Measurements from ENCODE around the gene PCOLCE2. TPM values are rescaled to one million over a fixed set of nuclear protein-coding genes. Genes with fewer than 3 reads are reported as not detected.

PCOLCE2 gene, protein sequence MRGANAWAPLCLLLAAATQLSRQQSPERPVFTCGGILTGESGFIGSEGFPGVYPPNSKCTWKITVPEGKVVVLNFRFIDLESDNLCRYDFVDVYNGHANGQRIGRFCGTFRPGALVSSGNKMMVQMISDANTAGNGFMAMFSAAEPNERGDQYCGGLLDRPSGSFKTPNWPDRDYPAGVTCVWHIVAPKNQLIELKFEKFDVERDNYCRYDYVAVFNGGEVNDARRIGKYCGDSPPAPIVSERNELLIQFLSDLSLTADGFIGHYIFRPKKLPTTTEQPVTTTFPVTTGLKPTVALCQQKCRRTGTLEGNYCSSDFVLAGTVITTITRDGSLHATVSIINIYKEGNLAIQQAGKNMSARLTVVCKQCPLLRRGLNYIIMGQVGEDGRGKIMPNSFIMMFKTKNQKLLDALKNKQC
- 16.1 TPM for total RNA-seq (ENCODE audit: insufficient read depth, low replicate concordance)

DNA sequence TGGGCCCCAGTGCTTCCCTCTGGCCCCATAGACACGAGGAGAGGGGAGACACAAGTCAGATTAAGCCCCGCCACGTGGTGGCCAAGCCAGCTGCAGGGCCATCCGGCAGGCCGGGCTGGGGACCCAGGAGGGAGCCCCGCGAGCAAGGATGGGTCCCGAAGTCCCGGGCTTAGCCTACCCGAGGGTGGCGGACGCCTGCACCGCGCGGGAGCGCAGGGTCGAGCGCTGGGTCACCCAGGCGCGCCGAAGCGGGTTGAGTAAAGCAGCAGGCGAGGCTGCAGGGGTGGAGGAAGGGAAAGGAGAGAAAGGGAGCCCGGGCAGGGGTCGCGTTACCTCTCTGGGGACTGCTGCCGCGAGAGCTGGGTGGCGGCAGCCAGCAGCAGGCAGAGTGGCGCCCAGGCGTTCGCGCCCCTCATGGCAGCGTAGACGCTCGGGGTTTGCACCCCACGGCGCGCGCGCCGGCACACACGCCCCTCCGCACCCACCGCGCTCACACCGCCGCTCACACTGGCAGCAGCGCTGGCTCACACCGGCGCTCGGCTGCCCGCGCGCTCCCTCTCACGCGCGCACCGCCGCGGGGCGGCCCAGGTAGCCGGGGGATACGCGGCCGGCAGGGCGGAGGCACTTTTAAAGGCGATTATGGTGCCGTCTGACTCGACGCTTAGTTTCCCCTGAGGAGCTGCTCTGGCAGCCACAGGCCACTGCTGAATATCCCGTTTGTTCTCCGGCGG lies at the start of gene PCOLCE2:
Gene PCOLCE2, minus strand, starts transcription at position 603 of the 731 bp plus-strand sequence. Its CDS starts 187 bp downstream, at position 416.
- peak; percentile 40 for DNase-seq (ENCODE audit: low spot score)

DNA sequence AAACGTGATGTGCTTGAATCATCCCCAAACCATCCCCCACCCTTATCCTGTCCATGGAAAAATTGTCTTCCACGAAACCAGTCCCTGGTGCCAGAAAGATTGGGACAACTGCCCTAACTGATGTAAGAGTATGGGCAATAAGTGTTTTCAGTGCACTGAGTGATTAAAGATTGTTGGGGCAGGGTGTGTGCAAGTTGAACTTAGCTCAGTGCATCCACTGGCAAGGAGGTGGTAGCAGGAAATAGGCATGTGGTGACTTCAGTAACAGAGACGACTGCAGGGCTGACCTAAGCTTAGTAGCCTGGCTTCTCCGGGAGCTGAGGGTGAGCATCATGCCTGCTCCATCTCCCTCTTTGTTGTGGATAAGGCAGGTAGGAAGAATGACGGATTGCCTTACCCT lies 47.1 kb upstream of the PCOLCE2 start:
- DNase-seq (ENCODE audit: low spot score), result no peak

DNA sequence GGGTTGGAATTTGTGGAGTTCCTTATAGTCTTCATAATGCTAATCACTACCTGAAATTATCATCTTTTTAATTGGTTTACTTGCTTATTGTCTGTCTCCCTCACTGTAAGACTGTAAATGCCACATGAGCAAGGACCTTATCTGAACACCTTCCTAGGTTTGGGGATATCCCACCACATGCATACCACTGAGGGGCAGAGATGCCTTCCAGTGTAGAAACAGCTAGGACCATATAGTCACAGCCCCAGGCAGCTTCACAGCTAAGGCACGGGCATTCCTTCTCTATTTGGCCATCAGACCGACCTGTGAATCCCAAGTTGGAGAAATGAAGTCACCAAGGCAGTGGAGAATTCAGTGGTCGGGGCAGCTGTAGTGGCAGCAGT lies 46.0 kb upstream of the PCOLCE2 start:
- DNase-seq (ENCODE audit: low spot score), result no peak

DNA sequence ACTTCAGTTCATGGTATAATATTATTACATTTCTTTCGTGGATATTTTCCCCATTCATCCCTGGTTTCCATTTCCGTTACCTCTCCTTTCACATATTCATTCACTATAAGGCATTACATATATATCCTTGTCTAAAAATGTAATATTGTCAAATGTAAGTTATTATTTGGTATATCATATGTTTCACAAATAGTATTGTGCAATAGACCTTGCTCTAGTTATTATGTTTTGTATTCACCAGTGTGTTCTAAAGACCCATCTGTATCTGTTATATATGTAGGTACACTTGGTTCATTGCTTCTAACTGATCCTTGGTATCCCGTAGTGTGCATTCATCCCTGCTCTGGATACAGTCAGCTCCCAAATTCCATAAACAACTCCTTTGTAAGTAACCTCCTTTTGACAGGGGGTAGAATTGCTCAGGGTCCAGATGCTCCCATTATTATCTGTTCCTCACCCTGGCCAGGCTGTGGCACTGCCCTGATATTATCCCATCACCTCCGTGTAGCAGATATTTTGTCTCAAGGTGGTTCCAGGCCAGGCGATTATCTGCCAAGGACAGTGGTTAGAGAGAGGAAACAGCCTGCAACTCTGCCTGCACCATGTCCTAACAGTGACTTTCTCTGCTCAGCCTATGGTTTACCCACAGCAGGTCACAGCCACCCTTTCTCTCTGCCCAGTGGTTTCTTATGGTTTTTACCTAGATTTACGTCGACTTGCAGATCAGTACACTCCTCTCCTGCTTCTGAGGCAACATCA lies 45.4 kb upstream of the PCOLCE2 start:
- DNase-seq (ENCODE audit: low spot score), result no peak

DNA sequence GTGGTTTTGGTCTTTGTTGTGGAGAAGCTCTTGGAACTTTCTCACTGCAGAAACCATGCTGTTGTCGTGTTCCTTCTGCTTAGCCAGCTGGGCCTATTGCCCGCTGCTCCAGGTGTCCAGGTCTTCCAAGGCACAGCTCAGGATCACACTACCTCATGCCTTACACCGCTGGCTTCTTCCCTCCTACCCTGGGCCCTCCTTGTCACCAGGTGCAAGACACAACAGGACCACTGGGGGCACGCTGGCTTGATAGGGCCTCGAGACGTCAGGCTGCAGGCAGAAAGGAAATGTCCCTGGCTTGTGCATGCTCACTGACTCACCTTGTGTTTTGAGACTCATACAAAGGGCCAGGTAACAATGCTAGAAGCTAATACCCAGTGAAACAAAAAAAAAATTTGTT lies 42.3 kb upstream of the PCOLCE2 start:
- DNase-seq (ENCODE audit: low spot score), result no peak

DNA sequence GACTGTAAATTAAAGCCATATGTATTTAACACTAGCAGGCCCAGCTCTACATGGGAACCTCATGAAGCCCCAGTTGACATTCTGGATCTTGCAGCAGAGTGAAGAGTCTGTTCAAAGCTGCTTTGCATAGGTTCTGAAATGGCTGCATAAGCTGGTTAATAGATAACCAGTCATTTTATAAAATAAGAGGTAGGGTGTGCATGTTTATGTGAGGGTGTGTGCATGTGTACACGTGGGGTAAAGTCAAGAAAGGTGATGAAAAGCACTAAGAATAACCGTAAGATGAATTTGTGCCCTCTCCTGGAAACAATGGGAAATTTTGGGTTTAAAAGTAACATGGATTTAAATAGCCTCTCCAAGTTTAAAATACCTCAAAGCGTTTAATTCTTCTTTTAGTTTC lies 41.6 kb upstream of the PCOLCE2 start:
- DNase-seq (ENCODE audit: low spot score), result no peak

DNA sequence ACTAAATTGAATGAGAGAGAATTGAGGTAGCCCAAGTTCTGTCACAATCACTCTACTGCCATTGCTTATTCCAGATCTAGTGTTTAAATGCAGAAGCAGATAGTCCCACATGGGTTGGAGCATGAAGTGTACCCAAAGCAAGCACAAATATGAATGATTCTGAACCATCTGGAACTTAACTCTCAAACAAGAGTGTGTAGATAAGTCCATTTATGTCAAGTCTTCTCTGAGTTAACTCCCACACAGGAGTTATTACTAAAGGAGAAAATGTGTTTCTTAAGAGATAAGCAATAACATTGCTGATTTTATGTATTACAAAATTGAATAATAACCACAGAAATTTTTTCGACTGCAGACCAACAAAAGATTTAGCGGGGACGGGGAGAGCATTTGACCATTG lies 41.0 kb upstream of the PCOLCE2 start:
- DNase-seq (ENCODE audit: low spot score), result no peak

DNA sequence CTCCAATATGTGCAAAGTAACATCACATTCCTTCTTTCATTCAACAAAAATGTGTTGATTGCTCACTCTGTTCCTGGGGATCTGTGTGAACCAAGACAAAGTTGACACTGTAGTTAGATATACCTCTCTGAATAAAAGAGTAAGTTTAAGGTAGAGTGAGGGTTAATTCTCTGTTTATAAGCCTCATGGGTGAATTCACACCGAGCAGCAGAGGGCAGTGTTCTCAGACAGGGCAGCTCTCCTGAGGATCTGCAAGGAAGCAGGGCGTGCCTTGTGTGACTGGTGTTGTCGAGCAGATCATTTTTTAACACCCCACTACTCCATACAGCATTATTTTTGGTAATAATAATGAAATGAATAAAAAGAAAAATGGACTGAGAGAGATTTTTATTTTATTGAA lies 40.2 kb upstream of the PCOLCE2 start:
- no peak for DNase-seq (ENCODE audit: low spot score)

DNA sequence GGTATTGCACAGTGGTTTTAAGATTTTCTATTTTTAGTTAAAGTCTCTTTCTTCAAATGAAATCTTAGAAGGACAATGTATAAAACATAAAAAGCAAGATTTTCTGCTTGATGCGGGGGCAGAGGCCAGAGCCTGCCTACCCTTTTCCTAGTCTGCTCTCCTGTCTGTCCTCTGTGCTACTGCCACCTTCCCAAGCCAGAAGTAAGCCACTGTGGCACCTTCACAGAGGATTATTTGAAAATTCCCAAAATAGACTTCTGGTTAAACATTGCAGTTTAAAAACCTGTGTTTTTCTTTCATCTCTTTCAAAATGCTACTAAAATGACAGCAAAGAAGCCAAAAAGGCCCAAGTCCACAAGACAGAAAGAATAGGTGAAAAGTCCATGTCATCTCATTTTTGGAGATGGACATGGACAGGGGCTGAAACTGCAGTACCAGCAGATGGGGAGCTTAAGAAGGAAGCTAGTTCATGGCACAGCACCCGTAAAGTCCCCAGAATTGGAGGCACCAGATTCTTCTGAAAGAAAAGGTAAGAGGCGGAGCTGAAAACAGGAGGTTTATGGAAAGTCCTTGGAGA lies 37.6 kb upstream of the PCOLCE2 start:
- DNase-seq (ENCODE audit: low spot score), result no peak

DNA sequence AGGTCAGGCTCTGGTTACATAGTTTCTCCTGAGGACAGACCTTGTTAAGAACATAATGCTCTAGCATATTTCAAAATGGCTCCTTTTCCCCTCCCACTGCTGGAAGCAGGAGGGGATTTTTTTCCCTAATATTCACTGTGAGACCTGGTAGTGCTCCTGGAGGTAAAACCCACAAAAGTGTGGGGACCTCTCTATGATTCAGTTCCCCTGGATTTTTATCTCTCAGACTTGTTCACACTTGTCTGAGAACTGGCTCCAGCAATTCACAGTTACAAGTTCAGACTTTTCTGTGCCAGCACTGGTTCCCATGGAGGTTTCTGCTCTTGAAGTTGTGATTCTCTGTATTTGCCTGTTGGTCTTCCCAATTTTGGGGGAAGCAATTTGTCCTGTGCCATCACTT lies 36.3 kb upstream of the PCOLCE2 start:
- no peak for DNase-seq (ENCODE audit: low spot score)

DNA sequence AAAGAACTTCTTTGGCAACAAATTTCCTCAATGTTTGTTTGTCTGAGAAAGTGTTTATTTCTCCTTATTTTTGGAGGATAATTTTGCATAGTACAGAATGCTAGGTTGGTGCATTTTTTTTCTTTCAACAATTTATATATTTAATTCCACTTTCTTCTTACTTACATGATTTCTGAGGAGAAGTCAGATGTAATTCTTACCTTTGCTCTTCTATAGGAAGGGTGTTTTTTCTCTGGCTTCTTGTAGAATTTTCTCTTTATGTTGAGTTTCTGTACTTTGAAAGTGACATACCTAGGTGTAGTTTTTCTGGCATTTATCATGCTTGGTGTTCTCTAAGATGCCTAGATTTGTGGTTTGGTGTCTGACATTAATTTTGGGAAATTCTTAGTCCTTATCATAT lies 34.8 kb upstream of the PCOLCE2 start:
- no peak for DNase-seq (ENCODE audit: low spot score)

DNA sequence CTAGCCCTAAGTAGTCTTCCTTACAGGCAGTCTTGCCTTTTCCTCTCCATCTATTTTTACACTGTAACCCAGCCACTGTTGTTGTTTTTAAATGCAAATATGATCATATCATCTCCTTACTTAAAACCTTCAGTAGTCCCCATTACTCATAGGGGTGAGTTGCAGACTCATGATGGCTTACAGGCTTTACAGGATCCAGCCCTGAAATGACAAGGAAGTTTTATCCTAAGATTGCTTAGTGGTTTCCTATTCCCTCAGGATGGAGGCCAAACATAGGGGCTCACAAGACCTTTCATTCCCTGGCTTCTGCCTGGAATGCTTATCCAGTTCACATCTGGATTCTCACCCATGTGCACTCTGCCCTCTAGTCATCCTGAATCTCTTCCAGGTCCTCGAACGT lies 27.7 kb upstream of the PCOLCE2 start:
- DNase-seq (ENCODE audit: low spot score), result peak; percentile 11

DNA sequence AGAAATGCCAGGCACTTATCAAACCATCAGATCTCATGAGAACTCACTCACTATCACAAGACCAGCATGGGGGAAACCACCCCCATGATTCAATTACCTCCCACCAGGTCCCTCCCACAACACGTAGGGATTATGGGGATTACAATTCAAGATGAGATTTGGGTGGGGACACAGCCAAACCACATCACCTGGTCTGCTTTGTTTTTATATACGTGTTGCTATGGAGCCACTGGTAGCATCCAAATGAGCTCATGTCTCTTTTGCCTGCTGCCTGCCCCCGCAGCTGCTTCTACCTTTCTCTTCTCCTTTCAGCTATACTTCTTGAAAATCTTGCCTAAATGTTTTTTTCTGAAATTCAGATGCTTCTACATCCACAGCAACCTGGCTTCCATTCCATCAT lies 26.8 kb upstream of the PCOLCE2 start:
- no peak for DNase-seq (ENCODE audit: low spot score)

DNA sequence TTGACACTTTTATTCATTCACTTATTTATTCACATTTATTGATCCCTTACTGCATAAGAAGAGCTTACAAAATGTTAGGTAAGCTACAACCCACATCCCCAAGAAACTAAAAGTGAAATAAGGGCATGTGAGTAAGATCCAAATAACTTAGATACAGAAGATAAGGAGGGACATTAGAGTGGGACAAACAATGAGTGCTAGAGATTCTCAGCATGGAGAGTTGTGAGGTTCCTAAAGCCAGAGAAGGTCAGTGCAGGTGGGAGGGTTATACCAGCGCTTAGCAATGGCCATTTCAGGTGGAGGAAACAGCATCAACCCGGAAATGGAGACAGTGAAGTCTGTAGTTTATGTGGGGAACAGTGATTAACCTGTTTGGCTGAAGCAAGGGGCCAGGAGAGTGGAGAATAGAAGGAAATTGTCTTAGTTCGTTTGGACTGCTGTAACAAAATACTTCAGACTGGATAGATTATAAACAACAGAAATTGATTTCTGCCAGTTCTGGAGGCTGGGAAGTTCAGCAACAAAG lies 25.5 kb upstream of the PCOLCE2 start:
- DNase-seq (ENCODE audit: low spot score), result no peak

DNA sequence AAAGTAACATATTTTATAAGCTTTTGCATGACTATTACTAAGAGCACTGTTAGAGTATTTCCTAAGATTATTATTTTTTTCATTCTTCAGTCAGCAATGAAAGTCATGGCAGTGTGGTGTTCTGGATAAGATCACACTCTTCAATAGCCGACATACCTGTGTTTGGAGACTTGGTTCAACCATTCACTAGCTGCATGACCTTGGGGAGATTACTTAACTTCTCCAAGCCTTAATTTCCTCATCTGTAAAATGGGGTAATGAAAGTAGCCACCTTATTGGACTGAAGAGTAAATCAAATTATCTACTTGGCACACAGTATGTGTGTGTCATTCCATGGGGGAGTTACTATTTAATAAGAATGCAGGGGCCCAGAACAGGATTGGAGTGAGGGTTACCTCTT lies 24.5 kb upstream of the PCOLCE2 start:
- no peak for DNase-seq (ENCODE audit: low spot score)

DNA sequence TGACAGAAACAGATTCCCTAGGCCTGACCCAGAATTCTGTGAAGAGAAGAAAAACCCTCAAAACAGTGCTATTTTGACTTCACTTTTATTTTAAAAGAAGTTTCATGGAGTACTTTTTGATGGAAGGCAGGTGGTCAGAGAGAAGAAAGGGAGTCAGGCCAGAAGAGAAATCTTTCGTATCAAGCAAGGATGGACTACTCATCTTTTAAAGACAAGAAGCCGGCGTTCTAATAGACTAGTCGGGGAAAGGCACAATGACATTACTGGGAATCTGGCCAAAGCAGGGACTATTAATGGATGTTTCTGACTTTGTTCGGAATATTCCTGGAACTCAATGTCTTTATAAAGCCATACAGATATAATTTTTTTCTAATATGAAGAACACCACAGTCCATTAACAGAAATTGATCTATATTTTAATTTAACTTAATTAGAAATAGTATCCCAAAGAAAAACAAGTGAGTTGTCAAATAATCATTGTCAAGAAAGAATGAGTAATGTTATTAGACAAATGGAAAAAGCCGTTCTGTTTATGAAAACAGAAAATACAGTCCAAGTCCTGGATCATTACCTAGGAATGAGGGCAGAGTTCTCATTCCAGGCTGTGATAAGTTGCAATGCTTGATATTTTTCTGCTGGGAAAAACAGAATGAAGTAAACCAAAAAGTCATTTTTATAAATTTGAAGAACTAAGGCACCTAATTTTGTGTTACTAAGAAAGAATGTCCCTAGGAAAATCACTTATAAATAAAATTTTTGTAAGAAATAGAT lies 23.7 kb upstream of the PCOLCE2 start:
- no peak for DNase-seq (ENCODE audit: low spot score)

DNA sequence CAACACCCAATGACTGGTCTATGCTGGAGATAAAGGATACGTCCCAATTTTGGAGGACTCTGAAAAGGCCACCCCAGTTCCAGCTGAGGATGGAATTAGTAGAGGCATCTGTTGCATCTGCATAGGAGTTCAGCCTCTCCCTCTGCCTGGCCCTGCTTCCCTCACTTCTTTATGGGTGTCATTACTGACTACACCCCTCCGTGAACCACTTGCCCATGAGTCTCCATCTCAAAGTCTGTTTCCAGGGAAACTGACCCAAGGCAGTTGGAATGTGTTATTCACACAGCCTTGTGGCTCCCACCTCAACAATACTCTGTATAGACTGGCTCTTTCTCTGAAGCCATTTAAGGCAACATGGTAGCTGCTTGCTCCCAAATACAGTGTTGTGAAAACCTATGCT lies 21.4 kb upstream of the PCOLCE2 start:
- DNase-seq (ENCODE audit: low spot score), result no peak

DNA sequence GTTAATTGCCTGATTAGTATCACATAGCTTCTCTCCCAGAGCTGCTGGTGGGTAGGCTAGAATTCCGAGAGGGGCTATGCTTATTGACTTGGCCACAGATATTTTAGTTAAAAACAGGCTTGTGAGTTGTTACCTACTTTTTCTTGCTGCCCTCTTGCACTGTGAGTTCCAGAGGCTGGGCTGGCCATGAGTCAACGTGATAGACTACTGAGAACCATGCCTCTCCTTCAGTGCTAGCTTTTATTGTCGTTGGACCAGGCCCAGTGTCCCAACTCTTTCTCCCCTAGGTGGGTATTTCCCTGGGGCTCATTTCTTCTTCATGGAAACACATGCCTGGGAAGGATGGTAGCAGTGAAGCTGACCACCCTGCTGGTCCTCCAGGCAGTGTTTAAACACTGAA lies 20.4 kb upstream of the PCOLCE2 start:
- no peak for DNase-seq (ENCODE audit: low spot score)

DNA sequence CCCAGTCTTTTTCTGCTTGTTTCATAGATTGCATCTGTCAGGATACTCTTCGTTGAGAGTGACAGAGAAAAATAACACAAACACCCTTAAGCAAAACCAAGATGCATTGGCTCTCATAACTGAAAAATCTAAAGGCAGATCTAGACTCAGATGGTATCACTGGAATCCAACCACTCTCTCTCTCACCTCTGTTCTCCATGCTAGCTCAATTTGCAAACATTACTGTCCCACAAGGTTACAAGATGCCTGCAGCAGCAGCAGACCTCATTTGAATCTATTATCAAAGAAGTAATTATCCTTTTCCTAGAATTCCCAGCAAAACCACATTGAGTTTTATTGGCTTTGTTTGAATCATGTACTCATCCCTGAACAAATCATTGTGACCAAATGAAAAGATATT lies 19.1 kb upstream of the PCOLCE2 start:
- no peak for DNase-seq (ENCODE audit: low spot score)

DNA sequence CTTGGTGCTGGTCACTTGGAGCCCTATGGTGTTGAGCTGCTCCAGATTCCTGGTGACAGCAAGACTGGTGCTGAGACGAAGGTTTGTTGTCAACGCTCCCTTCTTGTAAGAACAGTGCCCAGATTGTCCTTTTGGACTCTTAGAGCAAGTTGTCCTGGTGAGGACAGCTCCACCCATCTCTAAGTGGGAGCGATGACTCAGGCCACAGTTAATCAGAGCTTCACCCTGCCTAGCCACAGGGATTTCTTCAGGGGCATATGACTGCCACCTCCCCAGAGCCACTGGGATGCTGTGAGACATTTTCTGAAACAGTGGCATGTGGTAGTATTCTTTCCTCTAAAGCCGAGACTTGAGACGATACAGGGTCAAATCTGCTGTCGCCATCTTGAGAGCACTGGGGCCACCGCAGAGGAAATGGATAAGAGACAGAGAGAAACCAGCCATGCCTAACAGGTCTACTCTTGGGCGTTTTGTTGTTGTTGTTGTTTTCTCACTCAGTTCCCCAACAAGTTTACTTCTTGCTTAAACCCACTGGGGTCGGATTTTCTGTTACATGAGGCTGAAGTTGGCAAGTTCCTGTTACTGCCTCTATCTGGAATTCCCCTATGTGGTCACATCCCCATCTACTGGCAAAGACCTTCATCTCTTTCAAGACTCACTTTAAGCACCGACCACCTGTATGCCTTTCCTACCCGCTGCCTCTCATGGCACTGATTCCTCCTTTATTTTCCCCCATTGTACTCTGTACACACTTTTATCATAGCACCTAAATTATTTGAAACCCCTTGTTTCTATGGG lies 16.0 kb upstream of the PCOLCE2 start:
- no peak for DNase-seq (ENCODE audit: low spot score)

All from umbilical cord (tissue), 2 donors.